SK-N-SH (cell line): Measurements from ENCODE around the gene C1QTNF3. TPM values are rescaled to one million over a fixed set of nuclear protein-coding genes. Genes with fewer than 3 reads are reported as not detected.

Experiments
- CTCF ChIA-PET: fragments of 300-600, 350-600 bp; formaldehyde crosslinking; extraction: SDS; loops from one replicate; lab custom pipeline; 2021; lab: Yijun Ruan, JAX
- POLR2A ChIA-PET: fragments of 350-600 bp; sonication (Branson Sonifier 250); formaldehyde crosslinking; extraction: SDS; loops from one replicate; lab custom pipeline; 2020; ENCODE audit warnings: antibody characterized with exemption, inconsistent platforms; lab: Yijun Ruan, JAX
- DNase-seq: peaks from one replicate; pipeline ENCODE4 v3.0.0; 2012
- H2AFZ ChIP-seq: fragments of 200-600 bp; sonication (generic); 2 replicates; pipeline ENCODE4 v1.8.1; 2016; ENCODE audit warnings: antibody characterized with exemption, mild to moderate bottlenecking, low read depth
- H3F3A ChIP-seq: fragments of 200-600 bp; sonication (generic); replicated peaks from 2 replicates; pipeline ENCODE3; 2016; ENCODE audit warnings: antibody characterized with exemption, mild to moderate bottlenecking; ENCODE audit not compliant: insufficient read depth
- H3K27ac ChIP-seq, 2 experiments: fragments of 200-500 bp in 1 of 2; fragments of 200-600 bp in 1 of 2; sonication (Bioruptor generic) in 1 of 2; sonication (generic), shearing (Covaris generic) in 1 of 2; 2 replicates each; pipeline versions ENCODE4 v1.5.1 to v1.6.1; 2014 to 2016; ENCODE audit warnings: low read depth in 2 of 2, inconsistent platforms in 1 of 2, low read length in 1 of 2, mild to moderate bottlenecking in 1 of 2, mixed read lengths in 1 of 2
- H3K27me3 ChIP-seq: fragments of 200-600 bp; sonication (generic), shearing (Covaris generic); 2 replicates; pipeline ENCODE4 v1.6.1; 2016; ENCODE audit warnings: mixed run types; ENCODE audit not compliant: insufficient read depth
- H3K36me3 ChIP-seq, 2 experiments: fragments of 200-500 bp in 1 of 2; fragments of 200-600 bp in 1 of 2; sonication (Bioruptor generic) in 1 of 2; sonication (generic) in 1 of 2; replicated peaks in 1 of 2; 2 replicates each; pipeline versions ENCODE3 to v1.5.1; 2014 to 2016; ENCODE audit warnings: low read length in 1 of 2, mild to moderate bottlenecking in 1 of 2; ENCODE audit not compliant: insufficient read depth in 2 of 2, control insufficient read depth in 1 of 2
- H3K4me1 ChIP-seq, 2 experiments: fragments of 200-500 bp in 1 of 2; fragments of 200-600 bp in 1 of 2; sonication (Bioruptor generic) in 1 of 2; sonication (generic), shearing (Covaris generic) in 1 of 2; 2 replicates each; pipeline versions ENCODE4 v1.5.1 to v1.6.1; 2014 to 2016; ENCODE audit warnings: low read depth in 1 of 2, low read length in 1 of 2, mixed run types in 1 of 2; ENCODE audit not compliant: insufficient read depth in 2 of 2, control insufficient read depth in 1 of 2
- H3K4me2 ChIP-seq: fragments of 200-600 bp; sonication (generic), shearing (Covaris generic); 2 replicates; pipeline ENCODE4 v1.6.1; 2017; ENCODE audit warnings: mixed run types
- H3K4me3 ChIP-seq, 2 experiments: fragments of 200-500 bp in 1 of 2; fragments of 200-600 bp in 1 of 2; sonication (Bioruptor generic) in 1 of 2; sonication (generic), shearing (Covaris generic) in 1 of 2; 2 replicates each; pipeline versions ENCODE4 v1.5.1 to v1.8.1; 2014 to 2016; ENCODE audit warnings: low read depth in 2 of 2, inconsistent platforms in 1 of 2, low read length in 1 of 2, mild to moderate bottlenecking in 1 of 2, mixed read lengths in 1 of 2, moderate library complexity in 1 of 2
- H3K79me2 ChIP-seq: fragments of 200-600 bp; sonication (generic); 2 replicates; pipeline ENCODE4 v1.8.1; 2017; ENCODE audit warnings: mild to moderate bottlenecking; ENCODE audit not compliant: insufficient read depth
- H3K9ac ChIP-seq: fragments of 200-600 bp; sonication (generic); 2 replicates; pipeline ENCODE4 v1.6.1; 2017; ENCODE audit warnings: mixed run types
- H3K9me2 ChIP-seq: fragments of 200-600 bp; sonication (generic); 2 replicates; pipeline ENCODE4 v1.6.1; 2017; ENCODE audit warnings: mixed run types
- H3K9me3 ChIP-seq: fragments of 200-600 bp; sonication (generic); 2 replicates; pipeline ENCODE4 v1.6.1; 2017; ENCODE audit warnings: mixed run types, mild to moderate bottlenecking, moderate library complexity
- H4K20me1 ChIP-seq: fragments of 200-600 bp; sonication (generic); 2 replicates; pipeline ENCODE4 v1.6.1; 2017; ENCODE audit warnings: mild to moderate bottlenecking, mixed run types; ENCODE audit not compliant: insufficient read depth
- EP300 ChIP-seq, 2 experiments: IDR thresholded peaks; 2 replicates each; pipeline versions ENCODE4 v1.4.0 to v1.6.1; 2012; ENCODE audit warnings: borderline replicate concordance in 1 of 2, low read depth in 1 of 2, low read length in 1 of 2
- FOSL2 ChIP-seq: IDR thresholded peaks from 2 replicates; pipeline ENCODE4 v1.4.0; 2012; ENCODE audit warnings: low read depth, mild to moderate bottlenecking, moderate library complexity, borderline replicate concordance
- MAX ChIP-seq: IDR thresholded peaks from 2 replicates; pipeline ENCODE4 v1.4.0; 2012; ENCODE audit warnings: low read depth
- MXI1 ChIP-seq: IDR thresholded peaks from 2 replicates; pipeline ENCODE4 v1.6.1; 2012; ENCODE audit warnings: mild to moderate bottlenecking, low read depth, low read length, improper control_type of control experiment
- NRF1 ChIP-seq: IDR thresholded peaks from 2 replicates; pipeline ENCODE4 v1.6.1; 2012; ENCODE audit warnings: low read depth, mild to moderate bottlenecking, low read length
- PBX3 ChIP-seq: IDR thresholded peaks from 2 replicates; pipeline ENCODE4; 2012
- POLR2AphosphoS5 ChIP-seq: IDR thresholded peaks from 2 replicates; pipeline ENCODE4 v1.6.1; 2012; ENCODE audit warnings: low read depth, low read length
- SIN3A ChIP-seq: IDR thresholded peaks from 2 replicates; pipeline ENCODE4 v1.6.1; 2012; ENCODE audit warnings: low read depth, mild to moderate bottlenecking, low read length, moderate library complexity, borderline replicate concordance
- TAF1 ChIP-seq: IDR thresholded peaks from 2 replicates; pipeline ENCODE4 v1.6.1; 2012; ENCODE audit warnings: low read depth, mild to moderate bottlenecking, low read length, moderate library complexity, borderline replicate concordance
- TEAD4 ChIP-seq: IDR thresholded peaks from 2 replicates; pipeline ENCODE4 v1.4.0; 2012; ENCODE audit warnings: mild to moderate bottlenecking, borderline replicate concordance; ENCODE audit not compliant: insufficient read depth
- YY1 ChIP-seq: IDR thresholded peaks from 2 replicates; pipeline ENCODE4 v1.4.0; 2012; ENCODE audit warnings: low read depth, mild to moderate bottlenecking
- WGBS: methylation state at CpG from one replicate; pipeline ENCODE4 v1.1.6; 2017; ENCODE audit warnings: low lambda C conversion rate; 5-methylcytosine and 5-hydroxymethylcytosine counted together
- polyA plus RNA-seq, 3 experiments: library from polyadenylated mRNA; depleted of rRNA; stranded (reverse); fragments of >200 nt; gene quantifications; 2 replicates each; pipeline ENCODE4 v1.2.3, GENCODE V29; 2012
- TF ChIP-seq, protein P1 (sequence below): IDR thresholded peaks from 2 replicates; pipeline ENCODE4 v1.6.1; 2012; ENCODE audit warnings: mild to moderate bottlenecking, low read depth, low read length, moderate library complexity
- TF ChIP-seq, protein P2 (sequence below): IDR thresholded peaks from 2 replicates; pipeline ENCODE4 v1.4.0; 2012; ENCODE audit warnings: low read depth, borderline replicate concordance

Gene C1QTNF3
- polyA plus RNA-seq, 1 of the 3 experiments (the other 2 are of a cell fraction), result 1.5 TPM

GRCh38 chr5:34007621-34008600 is 35.1 kb downstream of the C1QTNF3 start, which contains the start of gene AMACR:
TSS of gene AMACR (minus strand) at chr5:34008050. CDS start at chr5:34008019, 31 bp downstream.
- H3K27ac ChIP-seq, result peak within 1 kb of the TSS; percentile 89 to 99
- POLR2A ChIA-PET, result interaction anchor here (1.3 to 1.7 kb wide), 3 partner anchors 10 to 907 kb away, joined by 3 to 4 read pairs (median 3); partner anchors contain the start of genes BRIX1 and RAD1
- 2% methylated on average over 43 of the region's 76 CpGs for WGBS
- CTCF ChIA-PET, result interaction anchor here (1.2 to 2.7 kb wide), 4 partner anchors 9 to 478 kb away, joined by 3 to 17 read pairs (median 3); no protein-coding TSS in a partner anchor
- H3K4me3 ChIP-seq, result peak within 1 kb of the TSS; percentile 84 to 91
- no peaks in the 10 kb centered on the region for H3K9me3 ChIP-seq
- peak; percentile 93 for DNase-seq
- no peaks in the 10 kb centered on the region for H3K9me2 ChIP-seq
- peaks cover 14% of the 10 kb centered on the region for H3K79me2 ChIP-seq
- H3K9ac ChIP-seq, result peak within 1 kb of the TSS; percentile 87
- TF ChIP-seq TEAD4, result 0 out of 2 replicates have a peak, but pooled peaks have one; percentile 20
- TF ChIP-seq SIN3A, result peak; percentile 46; the same call in 1 of the 2 replicates
- peak; percentile 12; the same call in 1 of the 2 replicates for TF ChIP-seq PBX3
- TF ChIP-seq POLR2AphosphoS5, result peak; percentile 98
- TF ChIP-seq MXI1, result peak; percentile 51; the same call in 1 of the 2 replicates
- peak; percentile 79; the same call in 1 of the 2 replicates for TF ChIP-seq TAF1
- TF ChIP-seq EP300 (IDR thresholded peaks at IDR 0.05; ENCODE audit: borderline replicate concordance in 1 of 2, low read depth in 1 of 2, low read length in 1 of 2), result no peak
- TF ChIP-seq, protein P1, sequence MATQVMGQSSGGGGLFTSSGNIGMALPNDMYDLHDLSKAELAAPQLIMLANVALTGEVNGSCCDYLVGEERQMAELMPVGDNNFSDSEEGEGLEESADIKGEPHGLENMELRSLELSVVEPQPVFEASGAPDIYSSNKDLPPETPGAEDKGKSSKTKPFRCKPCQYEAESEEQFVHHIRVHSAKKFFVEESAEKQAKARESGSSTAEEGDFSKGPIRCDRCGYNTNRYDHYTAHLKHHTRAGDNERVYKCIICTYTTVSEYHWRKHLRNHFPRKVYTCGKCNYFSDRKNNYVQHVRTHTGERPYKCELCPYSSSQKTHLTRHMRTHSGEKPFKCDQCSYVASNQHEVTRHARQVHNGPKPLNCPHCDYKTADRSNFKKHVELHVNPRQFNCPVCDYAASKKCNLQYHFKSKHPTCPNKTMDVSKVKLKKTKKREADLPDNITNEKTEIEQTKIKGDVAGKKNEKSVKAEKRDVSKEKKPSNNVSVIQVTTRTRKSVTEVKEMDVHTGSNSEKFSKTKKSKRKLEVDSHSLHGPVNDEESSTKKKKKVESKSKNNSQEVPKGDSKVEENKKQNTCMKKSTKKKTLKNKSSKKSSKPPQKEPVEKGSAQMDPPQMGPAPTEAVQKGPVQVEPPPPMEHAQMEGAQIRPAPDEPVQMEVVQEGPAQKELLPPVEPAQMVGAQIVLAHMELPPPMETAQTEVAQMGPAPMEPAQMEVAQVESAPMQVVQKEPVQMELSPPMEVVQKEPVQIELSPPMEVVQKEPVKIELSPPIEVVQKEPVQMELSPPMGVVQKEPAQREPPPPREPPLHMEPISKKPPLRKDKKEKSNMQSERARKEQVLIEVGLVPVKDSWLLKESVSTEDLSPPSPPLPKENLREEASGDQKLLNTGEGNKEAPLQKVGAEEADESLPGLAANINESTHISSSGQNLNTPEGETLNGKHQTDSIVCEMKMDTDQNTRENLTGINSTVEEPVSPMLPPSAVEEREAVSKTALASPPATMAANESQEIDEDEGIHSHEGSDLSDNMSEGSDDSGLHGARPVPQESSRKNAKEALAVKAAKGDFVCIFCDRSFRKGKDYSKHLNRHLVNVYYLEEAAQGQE, result peak; percentile 47; the same call in 1 of the 2 replicates
- peak; percentile 43; the same call in 1 of the 2 replicates for TF ChIP-seq MAX
- peak; percentile 66; the same call in 1 of the 2 replicates for TF ChIP-seq YY1
- TF ChIP-seq, protein P2, sequence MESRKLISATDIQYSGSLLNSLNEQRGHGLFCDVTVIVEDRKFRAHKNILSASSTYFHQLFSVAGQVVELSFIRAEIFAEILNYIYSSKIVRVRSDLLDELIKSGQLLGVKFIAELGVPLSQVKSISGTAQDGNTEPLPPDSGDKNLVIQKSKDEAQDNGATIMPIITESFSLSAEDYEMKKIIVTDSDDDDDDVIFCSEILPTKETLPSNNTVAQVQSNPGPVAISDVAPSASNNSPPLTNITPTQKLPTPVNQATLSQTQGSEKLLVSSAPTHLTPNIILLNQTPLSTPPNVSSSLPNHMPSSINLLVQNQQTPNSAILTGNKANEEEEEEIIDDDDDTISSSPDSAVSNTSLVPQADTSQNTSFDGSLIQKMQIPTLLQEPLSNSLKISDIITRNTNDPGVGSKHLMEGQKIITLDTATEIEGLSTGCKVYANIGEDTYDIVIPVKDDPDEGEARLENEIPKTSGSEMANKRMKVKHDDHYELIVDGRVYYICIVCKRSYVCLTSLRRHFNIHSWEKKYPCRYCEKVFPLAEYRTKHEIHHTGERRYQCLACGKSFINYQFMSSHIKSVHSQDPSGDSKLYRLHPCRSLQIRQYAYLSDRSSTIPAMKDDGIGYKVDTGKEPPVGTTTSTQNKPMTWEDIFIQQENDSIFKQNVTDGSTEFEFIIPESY, result no peak
- TF ChIP-seq FOSL2, result no peak
- peak; percentile 98 for TF ChIP-seq NRF1
- H2AFZ ChIP-seq, result peak within 1 kb of the TSS; percentile 96
- peak within 1 kb of the TSS; percentile 91 for H3K4me2 ChIP-seq
- H3K27me3 ChIP-seq, result no peaks in the 10 kb centered on the region
- H3F3A ChIP-seq, result peaks cover 36% of the 10 kb centered on the region
- no peaks in the 10 kb centered on the region for H4K20me1 ChIP-seq
- H3K4me1 ChIP-seq, result peaks cover 8 to 10% of the 10 kb centered on the region in 2 experiments
- peaks cover 10 to 24% of the 10 kb centered on the region in 2 experiments for H3K36me3 ChIP-seq
